ACHN (cell line): Measurements from ENCODE around the gene RPLP1.
"Not testable (repeated sequence)": the region's sequence is repeated elsewhere in the genome, so short reads cannot be mapped to it uniquely, and the experiment has no call there.

ENCODE experiments used
- DNase-seq: peaks from one replicate; pipeline ENCODE4 v3.0.0-alpha.2; 2015
- in situ Hi-C: cut with HindIII; loops from 2 replicates; pipeline ENCODE4 v1.10.0; 2017; ENCODE audit warnings: low sequenced_read_pairs, low pct_ligation_motif_present, low pct_unique_long_range_greater_than_20kb

Gene RPLP1

GRCh38 chr15:69434238-69434637, 18.4 kb upstream of the RPLP1 start:
- no peak for DNase-seq
- in situ Hi-C loops: no loop called here

GRCh38 chr15:69434679-69435078, 17.9 kb upstream of the RPLP1 start:
- in situ Hi-C loops: no loop called here
- no peak for DNase-seq

GRCh38 chr15:69435985-69436384, 16.6 kb upstream of the RPLP1 start:
- in situ Hi-C loops: no loop called here
- DNase-seq: no peak

GRCh38 chr15:69436951-69437350, 15.7 kb upstream of the RPLP1 start:
- no peak for DNase-seq
- in situ Hi-C loops: no loop called here

- DNase-seq: no peak
- in situ Hi-C loops: no loop called here
Observed at GRCh38 chr15:69439623-69440022, 13.0 kb upstream of the RPLP1 start.

- DNase-seq: no peak
- in situ Hi-C loops: no loop called here
Observed at GRCh38 chr15:69443032-69443611, 9.5 kb upstream of the RPLP1 start.

- in situ Hi-C loops: no loop called here
- no peak for DNase-seq
Observed at GRCh38 chr15:69444686-69445085, 7.9 kb upstream of the RPLP1 start.

- in situ Hi-C loops: no loop called here
- no peak for DNase-seq
Observed at GRCh38 chr15:69446953-69447352, 5.7 kb upstream of the RPLP1 start.

- DNase-seq, in situ Hi-C loops: not testable (repeated sequence)
Observed at GRCh38 chr15:69450221-69450620, 2.4 kb upstream of the RPLP1 start.

- in situ Hi-C loops: no loop called here
- DNase-seq: no peak
Observed at GRCh38 chr15:69450968-69451695, 1.5 kb upstream of the RPLP1 start.

- peak; percentile 58 for DNase-seq
- in situ Hi-C loops: no loop called here
Observed at GRCh38 chr15:69451951-69452691, 497 bp upstream of the RPLP1 start.

GRCh38 chr15:69454953-69455352, 2.3 kb downstream of the RPLP1 start:
- no peak for DNase-seq
- in situ Hi-C loops: no loop called here

GRCh38 chr15:69456208-69457166, 3.9 kb downstream of the RPLP1 start:
- in situ Hi-C loops: no loop called here
- DNase-seq: no peak

- in situ Hi-C loops: no loop called here
Observed at GRCh38 chr15:69457304-69458280, 5.0 kb downstream of the RPLP1 start.

GRCh38 chr15:69459066-69459465, 6.4 kb downstream of the RPLP1 start:
- DNase-seq: no peak
- in situ Hi-C loops: no loop called here

More at GRCh38 chr15:69457304-69458280, 5.0 kb downstream of the RPLP1 start:
- DNase-seq: no peak

- in situ Hi-C loops: no loop called here
- no peak for DNase-seq
Observed at GRCh38 chr15:69460481-69460880, 7.9 kb downstream of the RPLP1 start.

GRCh38 chr15:69462030-69462492, 9.4 kb downstream of the RPLP1 start:
- in situ Hi-C loops: no loop called here
- no peak for DNase-seq
